GM19238 (cell line): ENCODE data around the gene CDH16.

Experiments
- DNase-seq: peaks from one replicate; pipeline ENCODE4 v3.0.0; 2011; ENCODE audit warnings: low spot score; ENCODE audit not compliant: insufficient read length

Gene CDH16

GRCh38 chr16:66911801-66912200 is 6.9 kb downstream of the CDH16 start:
- DNase-seq: no peak

GRCh38 chr16:66911112-66911511 is 7.6 kb downstream of the CDH16 start:
- DNase-seq: no peak

DNA sequence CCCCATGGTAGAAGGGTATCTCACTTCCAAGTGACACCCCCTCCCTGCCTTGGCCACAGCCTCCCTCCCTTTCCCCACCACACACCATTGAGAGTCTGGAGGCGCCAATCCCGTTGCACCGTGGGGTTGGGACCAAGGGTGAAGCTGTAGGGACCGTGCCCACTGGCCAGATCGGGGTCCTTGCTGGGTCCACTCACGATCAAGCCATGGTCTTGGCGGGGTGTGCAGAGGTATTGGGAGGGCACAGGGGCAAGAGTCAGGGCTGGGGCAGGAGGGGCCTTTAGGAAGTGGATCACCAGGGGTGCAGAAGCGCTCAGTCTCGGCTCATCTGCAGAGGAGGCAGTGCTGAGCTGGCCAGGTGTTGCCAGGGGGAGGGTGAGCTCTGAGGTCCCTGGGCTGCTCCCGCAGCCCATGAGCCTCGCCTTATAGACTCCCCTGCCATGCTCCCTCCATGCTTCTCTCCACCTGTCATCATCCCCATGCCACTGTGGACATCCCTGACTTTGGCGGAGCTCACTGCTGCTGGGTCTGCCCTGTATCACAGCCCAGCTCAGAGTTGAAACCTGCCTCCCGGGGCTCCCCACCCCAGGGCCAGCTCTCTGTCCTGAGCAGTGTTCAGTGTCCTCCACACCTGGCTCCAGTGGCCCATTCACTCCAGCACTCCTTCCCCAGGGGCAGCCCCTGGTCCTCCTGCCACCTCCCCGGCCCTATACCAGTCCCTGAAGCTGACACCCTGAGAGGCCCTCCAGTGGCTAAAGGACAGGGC is 8.3 kb downstream of the CDH16 start:
- no peak for DNase-seq

DNA sequence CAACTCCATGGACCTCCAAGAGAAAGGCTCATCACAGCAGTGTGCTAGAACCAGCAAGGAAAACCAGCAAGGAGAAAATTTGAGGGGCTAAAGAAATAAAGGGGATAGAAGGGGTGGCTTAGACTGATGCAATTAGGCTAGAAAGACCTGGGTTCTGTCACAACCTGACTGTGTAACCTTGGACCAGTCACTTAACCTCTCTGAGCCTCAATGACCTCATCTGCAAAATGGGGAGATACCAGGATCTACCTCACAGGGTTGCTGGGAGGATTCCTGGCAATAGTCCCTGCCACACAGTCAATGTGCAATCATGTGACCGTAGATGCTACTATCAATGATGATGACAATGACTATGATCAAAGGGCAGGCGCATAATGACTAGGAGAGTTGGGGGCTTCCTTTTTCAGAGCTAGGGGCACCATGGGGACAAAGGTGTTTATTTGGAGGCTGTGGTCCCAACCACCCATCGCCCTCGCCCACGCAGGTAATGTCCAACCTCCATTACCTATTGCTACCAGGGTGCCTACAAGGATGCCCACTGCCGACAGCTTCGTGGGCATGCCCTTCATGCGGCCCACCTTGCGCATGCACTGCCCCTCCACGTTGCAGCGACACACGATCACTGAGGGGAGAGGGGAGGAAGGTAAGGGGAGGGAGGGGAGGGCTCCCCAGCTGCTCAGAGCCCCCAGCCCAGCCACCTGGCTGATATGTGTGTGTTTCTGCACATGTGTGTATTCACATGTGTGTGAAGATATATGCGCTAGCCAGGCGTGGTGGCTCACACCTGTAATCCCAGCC is 9.7 kb downstream of the CDH16 start:
- no peak for DNase-seq

- DNase-seq: no peak
These were observed 10.6 kb downstream of the CDH16 start for GRCh38 chr16:66908116-66908515.

GRCh38 chr16:66906916-66907836 is 11.5 kb downstream of the CDH16 start:
- no peak for DNase-seq

DNA sequence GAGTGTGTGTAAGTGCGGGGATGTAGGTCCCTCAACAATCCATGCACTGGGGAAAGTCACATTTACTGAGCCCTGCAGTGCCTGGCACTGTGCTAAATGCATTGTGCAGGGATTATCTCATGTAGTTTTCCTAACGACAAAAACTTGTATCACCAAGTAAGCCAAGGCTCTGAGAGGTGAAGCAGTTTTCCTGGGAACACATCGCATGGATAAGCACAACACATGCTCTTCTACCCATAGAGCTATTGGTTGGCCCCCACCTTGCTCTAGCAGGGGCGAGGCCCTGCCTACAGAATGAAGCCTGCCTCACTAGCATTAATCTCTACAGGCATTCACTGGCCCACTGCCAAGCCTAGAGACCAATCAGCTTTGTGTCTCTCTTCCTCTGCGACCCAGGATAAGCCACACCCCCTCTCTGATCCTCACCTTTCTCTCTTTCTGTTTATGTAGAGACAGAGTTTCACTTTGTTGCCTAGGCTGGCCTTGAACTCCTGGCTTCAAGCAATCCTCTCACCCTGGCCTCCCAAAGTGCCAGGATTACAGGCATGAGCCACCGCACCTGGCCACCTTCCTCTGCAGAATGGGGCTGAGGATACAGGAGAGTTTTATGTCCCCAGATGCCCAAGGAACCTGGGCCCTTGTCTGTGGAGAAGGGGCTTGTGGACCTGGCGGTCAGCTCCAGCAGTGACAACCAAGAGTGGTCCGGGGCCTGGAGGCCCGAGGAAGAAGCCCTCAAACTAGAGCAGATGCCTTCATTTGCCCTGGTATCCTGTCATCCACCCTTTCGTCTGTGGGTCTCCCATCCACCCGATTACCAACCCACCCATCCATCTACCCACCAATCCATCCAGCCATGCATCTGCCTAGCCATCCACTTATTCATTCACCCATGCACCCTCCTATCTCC is 12.8 kb downstream of the CDH16 start:
- peak; percentile 0 for DNase-seq

- no peak for DNase-seq
These were observed 13.6 kb downstream of the CDH16 start for GRCh38 chr16:66904846-66905632.

DNA sequence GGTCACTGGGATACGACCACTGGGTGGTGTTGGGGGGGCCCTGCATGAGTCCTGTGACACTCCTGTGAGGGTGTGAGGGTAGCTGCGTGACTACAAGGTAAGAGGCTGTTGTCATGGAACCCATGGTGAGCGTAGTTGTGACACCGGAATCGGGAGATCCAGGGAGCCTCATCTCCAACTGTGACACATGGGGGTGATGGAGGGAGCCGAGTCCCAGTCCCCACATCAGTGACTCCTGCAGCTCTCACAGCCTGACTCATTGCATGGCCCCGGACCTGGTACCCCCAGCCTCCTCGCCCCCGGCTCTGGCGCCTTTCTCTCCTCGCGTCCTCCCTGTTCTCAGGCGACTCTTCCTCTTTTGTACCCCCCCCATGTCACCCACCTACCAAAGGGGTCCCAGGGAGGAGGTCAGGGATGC is 14.2 kb downstream of the CDH16 start:
- peak; percentile 2 for DNase-seq

- DNase-seq: no peak
These were observed 14.9 kb downstream of the CDH16 start for GRCh38 chr16:66903544-66904427.

DNA sequence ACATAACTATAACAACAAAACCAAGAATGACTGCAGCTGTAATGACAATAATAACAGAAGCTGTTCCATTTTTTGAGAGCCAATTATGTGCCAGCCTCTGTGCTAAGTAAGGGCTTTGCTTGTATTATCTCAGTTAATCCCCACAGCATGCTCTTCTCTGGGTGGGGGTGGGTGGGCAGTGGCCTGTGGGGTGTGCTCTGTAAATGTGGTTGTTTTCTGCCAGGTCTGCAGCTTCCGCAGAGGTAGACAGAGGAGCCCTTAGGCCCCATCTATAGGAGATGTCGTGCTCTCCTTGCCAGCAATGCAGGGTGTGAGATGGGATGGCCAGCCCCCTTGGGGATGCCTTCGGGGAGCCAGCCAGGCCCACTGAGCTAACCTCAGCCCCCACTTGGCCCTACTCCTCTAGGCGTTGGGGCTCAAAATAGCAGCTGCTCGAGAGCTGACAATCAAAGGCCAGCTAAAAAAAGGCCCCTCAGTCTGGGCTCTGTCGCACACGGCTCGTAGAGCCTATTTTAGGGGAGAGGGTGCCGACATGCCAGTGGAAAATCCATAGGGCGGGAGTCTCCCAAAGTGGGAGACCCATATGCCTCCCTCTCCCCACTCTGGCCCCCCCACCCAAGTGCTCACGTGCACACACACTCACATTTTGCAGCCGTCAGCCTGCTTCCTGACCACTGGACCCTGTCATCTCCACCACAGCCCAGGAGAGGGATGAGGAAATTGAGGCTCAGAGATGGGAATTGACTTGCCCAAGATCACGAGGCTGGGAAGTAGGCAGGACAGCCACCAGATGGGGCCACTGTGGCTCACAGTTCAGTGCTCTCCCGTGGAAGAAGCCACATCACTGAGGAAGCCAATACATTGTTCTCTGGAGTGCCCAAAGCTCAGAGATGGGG is 15.8 kb downstream of the CDH16 start:
- no peak for DNase-seq

GRCh38 chr16:66901626-66902025 is 17.1 kb downstream of the CDH16 start:
- DNase-seq: no peak

DNA sequence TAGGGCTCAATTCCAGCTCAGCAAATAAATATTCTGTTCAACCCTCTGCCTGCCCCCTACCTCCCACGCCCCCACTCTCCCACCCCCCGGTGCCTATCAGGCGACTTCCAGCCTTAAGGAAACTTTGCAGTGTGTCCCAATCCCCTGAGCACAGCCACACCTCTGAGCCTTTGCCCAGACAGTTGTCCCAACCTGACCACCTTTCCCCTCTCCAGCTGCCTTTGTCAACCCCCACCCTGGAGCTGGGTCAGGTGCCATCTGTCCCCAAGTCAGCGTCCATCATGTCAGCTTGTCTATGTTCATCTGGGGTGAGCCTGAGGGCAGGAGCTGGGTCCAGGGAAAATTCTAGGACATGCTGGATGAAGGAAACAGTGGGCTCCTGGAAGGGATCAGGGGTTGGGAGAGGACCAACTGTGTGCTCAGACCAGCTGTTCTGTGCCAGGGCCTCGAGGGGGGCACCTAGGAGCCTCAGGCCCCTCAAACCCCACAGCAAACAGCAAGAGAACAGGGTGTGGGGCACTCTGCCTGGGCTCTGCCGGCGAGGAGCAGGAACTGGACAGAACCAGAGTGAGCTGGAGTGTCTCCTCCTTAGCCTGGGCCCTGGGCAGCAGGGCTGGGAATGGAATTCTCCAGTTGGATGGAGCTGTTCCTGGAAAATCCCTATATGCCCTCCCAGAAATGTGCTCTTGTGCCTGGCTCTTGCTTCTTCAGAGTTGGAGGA is 17.8 kb downstream of the CDH16 start:
- DNase-seq: peak; percentile 4

- DNase-seq: peak; percentile 0
These were observed 18.6 kb downstream of the CDH16 start for GRCh38 chr16:66899945-66900710.

- no peak for DNase-seq
These were observed 19.3 kb downstream of the CDH16 start for GRCh38 chr16:66899310-66899944.

- no peak for DNase-seq
These were observed 19.8 kb downstream of the CDH16 start for GRCh38 chr16:66898933-66899309.
